Adrenal gland (tissue), 5 donors: ENCODE measurements around the gene ANKS1A.

Source experiments
- POLR2A ChIP-seq, 2 donors: fragments of 450-650 bp; IDR thresholded peaks; one replicate each; pipeline ENCODE4 v1.6.1; 2017; ENCODE audit warnings: antibody characterized with exemption in 2 of 2, mild to moderate bottlenecking in 2 of 2, moderate library complexity in 1 of 2
- TF ChIP-seq, protein P1 (sequence below), 6 experiments: fragments of 450-650 bp in 4 of 6; fragments of 200-600 bp in 2 of 6; sonication (generic) in 1 of 6; IDR thresholded peaks; 1 replicate in 5 of 6; 2 replicates in 1 of 6; pipeline versions ENCODE4 v1.5.1 to v1.8.0; 2016 to 2021; ENCODE audit warnings: antibody characterized with exemption in 6 of 6, mild to moderate bottlenecking in 2 of 6, moderate library complexity in 1 of 6
- donor health status: DM: no; HTN: no; CAD: no.

GRCh38 chr6:34926655-34927054, 37.6 kb downstream of the ANKS1A start:
- TF ChIP-seq, protein P1, sequence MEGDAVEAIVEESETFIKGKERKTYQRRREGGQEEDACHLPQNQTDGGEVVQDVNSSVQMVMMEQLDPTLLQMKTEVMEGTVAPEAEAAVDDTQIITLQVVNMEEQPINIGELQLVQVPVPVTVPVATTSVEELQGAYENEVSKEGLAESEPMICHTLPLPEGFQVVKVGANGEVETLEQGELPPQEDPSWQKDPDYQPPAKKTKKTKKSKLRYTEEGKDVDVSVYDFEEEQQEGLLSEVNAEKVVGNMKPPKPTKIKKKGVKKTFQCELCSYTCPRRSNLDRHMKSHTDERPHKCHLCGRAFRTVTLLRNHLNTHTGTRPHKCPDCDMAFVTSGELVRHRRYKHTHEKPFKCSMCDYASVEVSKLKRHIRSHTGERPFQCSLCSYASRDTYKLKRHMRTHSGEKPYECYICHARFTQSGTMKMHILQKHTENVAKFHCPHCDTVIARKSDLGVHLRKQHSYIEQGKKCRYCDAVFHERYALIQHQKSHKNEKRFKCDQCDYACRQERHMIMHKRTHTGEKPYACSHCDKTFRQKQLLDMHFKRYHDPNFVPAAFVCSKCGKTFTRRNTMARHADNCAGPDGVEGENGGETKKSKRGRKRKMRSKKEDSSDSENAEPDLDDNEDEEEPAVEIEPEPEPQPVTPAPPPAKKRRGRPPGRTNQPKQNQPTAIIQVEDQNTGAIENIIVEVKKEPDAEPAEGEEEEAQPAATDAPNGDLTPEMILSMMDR (IDR thresholded peaks at IDR 0.05): no peak
- no peak for TF ChIP-seq POLR2A (IDR thresholded peaks at IDR 0.05)
